Esophagus squamous epithelium (tissue), 5 donors: ENCODE results near the gene CYTH3. TPM values are rescaled to one million over a fixed set of nuclear protein-coding genes. Genes with fewer than 3 reads are reported as not detected.
A peak's percentile ranks its signal among the peaks of the same experiment; 100 is the strongest.

Source experiments
- DNase-seq: peaks from one replicate; lab custom pipeline; 2025; lab: John Stamatoyannopoulos, UW
- H3K27ac ChIP-seq, 4 donors: fragments of 200-600 bp; sonication (generic); one replicate each; pipeline ENCODE4 v1.5.1; 2016 to 2019; ENCODE audit warnings: mild to moderate bottlenecking in 1 of 4
- H3K27me3 ChIP-seq, 4 donors: fragments of 200-600 bp; sonication (generic); 1 replicate in 3 of 4; 2 replicates in 1 of 4; pipeline versions ENCODE4 v1.5.1 to v1.6.0; 2017 to 2021; ENCODE audit warnings: antibody characterized with exemption in 1 of 4
- H3K36me3 ChIP-seq, 3 donors: fragments of 200-600 bp; sonication (generic); one replicate each; pipeline ENCODE4 v1.5.1; 2016 to 2019
- H3K4me1 ChIP-seq, 3 donors: fragments of 200-600 bp; sonication (generic); one replicate each; pipeline ENCODE4 v1.5.1; 2017 to 2019
- H3K4me3 ChIP-seq, 4 donors: fragments of 200-600 bp; sonication (generic); 1 replicate in 3 of 4; 2 replicates in 1 of 4; pipeline ENCODE4 v1.5.1; 2016 to 2019; ENCODE audit warnings: mild to moderate bottlenecking in 2 of 4, moderate library complexity in 1 of 4
- H3K9me3 ChIP-seq, 3 donors: fragments of 200-600 bp; sonication (generic); one replicate each; pipeline ENCODE4 v1.5.1; 2016 to 2019
- CTCF ChIP-seq, 6 experiments: fragments of 450-650 bp in 4 of 6; fragments of 200-600 bp in 2 of 6; sonication (generic) in 2 of 6; IDR thresholded peaks; one replicate each; pipeline ENCODE4 v1.5.1; 2016 to 2019; ENCODE audit warnings: antibody characterized with exemption in 6 of 6, mild to moderate bottlenecking in 4 of 6, moderate library complexity in 4 of 6
- POLR2A ChIP-seq, 4 donors: fragments of 450-650 bp; IDR thresholded peaks; one replicate each; pipeline ENCODE4 v1.6.1; 2017; ENCODE audit warnings: antibody characterized with exemption in 4 of 4, mild to moderate bottlenecking in 4 of 4, moderate library complexity in 3 of 4
- WGBS, 2 donors: methylation state at CpG; one replicate each; pipeline ENCODE4 v1.1.5; 2018; 5-methylcytosine and 5-hydroxymethylcytosine counted together
- intact Hi-C: fragments of 100-400 bp; cut with DNase I; formaldehyde crosslinking; loops from one replicate; pipeline ENCODE4 v1.15.0; 2022
- total RNA-seq, 4 donors: library from RNA; depleted of rRNA; stranded (reverse); fragments of >200 nt; gene quantifications; one replicate each; pipeline ENCODE4 v1.1.0, GENCODE V29; 2016
- donor health status: DM: yes; HTN: yes; CAD: no.

CYTH3 gene
- total RNA-seq: 10 to 100 TPM; 11.5 to 27.7 (median 12.7) TPM

GRCh38 chr7:6272481-6273323 is at the start of gene CYTH3:
Gene CYTH3 (minus strand): TSS chr7:6272624. CDS start chr7:6272507, 117 bp downstream.
- intact Hi-C loops: no loop called here
- H3K4me1 ChIP-seq: peaks cover 5 to 59% (median 11%) of the 10 kb centered on the region in 3 donors

GRCh38 chr7:6320791-6321190 is 48.4 kb upstream of the CYTH3 start:
- no peak for TF ChIP-seq CTCF (IDR thresholded peaks at IDR 0.05)
- TF ChIP-seq POLR2A (IDR thresholded peaks at IDR 0.05): no peak
- Histone ChIP-seq H3K4me1 (peaks cover 0 to 20% (median 9%) of the 10 kb centered on the region in 3 donors), H3K27me3 (no peaks in the 10 kb centered on the region), H3K4me3 (no peak overlapping the region), H3K9me3 (no peaks in the 10 kb centered on the region), H3K27ac (no peak overlapping the region), H3K36me3 (no peaks in the 10 kb centered on the region)
- WGBS, 2 donors: 15% methylated on average over 1 of the region's 1 CpG; no CpG with 5 or more reads in 1 of the 2 donors
- no peak for DNase-seq
- intact Hi-C loops: loop anchor here (5.0 kb wide), 1 partner anchor 163 kb away; no protein-coding TSS in a partner anchor

More at GRCh38 chr7:6272481-6273323, at the start of gene CYTH3:
- Histone ChIP-seq H3K27ac (peak within 1 kb of the TSS; percentile 79 to 93 (median 89)), H3K27me3 (no peaks in the 10 kb centered on the region), H3K36me3 (no peaks in the 10 kb centered on the region), H3K9me3 (no peaks in the 10 kb centered on the region), H3K4me3 (peak within 1 kb of the TSS; percentile 76 to 99 (median 90))
- WGBS, 2 donors: 56 to 63% methylated on average over 5 of the region's 67 CpGs
- no peak for DNase-seq
- TF ChIP-seq POLR2A (IDR thresholded peaks at IDR 0.05): peak in 3 of 4 donors; percentile 24 to 67 (median 62)
- no peak for TF ChIP-seq CTCF (IDR thresholded peaks at IDR 0.05)

GRCh38 chr7:6317797-6318438 is 45.5 kb upstream of the CYTH3 start:
- Histone ChIP-seq H3K9me3 (no peaks in the 10 kb centered on the region), H3K27me3 (no peaks in the 10 kb centered on the region), H3K4me1 (peaks cover 0 to 16% (median 9%) of the 10 kb centered on the region in 3 donors), H3K27ac (peak overlapping the region; percentile 0 to 66 (median 42)), H3K36me3 (no peaks in the 10 kb centered on the region), H3K4me3 (peak overlapping the region in 2 of 4 donors; percentile 4 to 18)
- no peak for TF ChIP-seq CTCF (IDR thresholded peaks at IDR 0.05)
- no peak for TF ChIP-seq POLR2A (IDR thresholded peaks at IDR 0.05)
- WGBS, 2 donors: 48 to 57% methylated on average over 8 to 16 of the region's 16 CpGs
- DNase-seq: no peak
- intact Hi-C loops: no loop called here

- H3K9me3 ChIP-seq: no peaks in the 10 kb centered on the region
- WGBS, 2 donors: 59 to 67% methylated on average over 6 of the region's 6 CpGs
- DNase-seq: no peak
- no peak overlapping the region for H3K4me3 ChIP-seq
- H3K36me3 ChIP-seq: no peaks in the 10 kb centered on the region
- intact Hi-C loops: no loop called here
- H3K27ac ChIP-seq: peak overlapping the region in 2 of 4 donors; percentile 21 to 56
- peaks cover 0 to 12% (median 9%) of the 10 kb centered on the region in 3 donors for H3K4me1 ChIP-seq
- TF ChIP-seq CTCF (IDR thresholded peaks at IDR 0.05) (no peak), POLR2A (IDR thresholded peaks at IDR 0.05) (no peak)
- H3K27me3 ChIP-seq: no peaks in the 10 kb centered on the region
These were observed 43.8 kb upstream of the CYTH3 start for GRCh38 chr7:6316226-6316625.
